GM23338 (cell line): ENCODE measurements around the gene PTRH1.
A peak's percentile ranks its signal among the peaks of the same experiment; 100 is the strongest.

ENCODE experiments used
- CREB1 ChIP-seq: fragments of 250-450 bp; sonication (Bioruptor Pico); IDR thresholded peaks from 2 replicates; pipeline ENCODE4 v1.5.0; 2020; ENCODE audit warnings: low read depth, mild to moderate bottlenecking, moderate library complexity
- NANOG ChIP-seq: IDR thresholded peaks from 2 replicates; pipeline ENCODE4 v1.6.1; 2016; ENCODE audit warnings: antibody characterized with exemption, borderline replicate concordance
- POLR2AphosphoS5 ChIP-seq: IDR thresholded peaks from 2 replicates; pipeline ENCODE4 v1.6.1; 2016; ENCODE audit warnings: antibody characterized with exemption, low read depth
- ZNF114 ChIP-seq: fragments of 250-450 bp; sonication (Bioruptor Pico); IDR thresholded peaks from 2 replicates; pipeline ENCODE4 v1.5.0; 2020; ENCODE audit warnings: mild to moderate bottlenecking, moderate library complexity
- TF ChIP-seq, protein P1 (sequence below), 2 experiments: fragments of 200-600 bp in 1 of 2; sonication (generic) in 1 of 2; conservative IDR thresholded peaks; 2 replicates each; pipeline versions ENCODE4 v1.5.1 to v1.6.1; 2016 to 2017; ENCODE audit warnings: antibody characterized with exemption in 2 of 2, low read depth in 2 of 2, mild to moderate bottlenecking in 2 of 2, moderate library complexity in 1 of 2

DNA sequence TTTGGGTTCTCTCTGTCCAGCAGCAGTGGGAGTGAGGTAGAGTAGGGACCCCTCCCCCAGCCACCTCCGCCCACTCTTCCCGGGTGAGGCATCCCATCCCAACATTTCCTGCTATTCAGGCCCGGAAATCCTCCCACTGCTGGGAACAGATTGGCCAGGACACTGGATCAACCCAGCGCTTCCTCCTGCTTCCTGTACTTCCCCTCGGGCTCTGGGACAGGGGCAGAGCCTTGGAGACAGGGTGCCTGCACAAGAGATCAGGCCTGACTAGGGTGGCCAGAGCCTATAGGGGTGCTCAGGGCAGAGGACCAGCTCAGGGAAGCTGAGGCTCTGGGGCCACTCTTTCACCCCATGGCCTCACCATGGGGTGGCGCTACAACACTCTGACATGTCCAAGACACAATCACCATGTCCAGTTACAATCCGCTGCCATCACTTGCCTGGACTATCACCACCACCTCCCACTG lies 48.5 kb upstream of the PTRH1 start:
- TF ChIP-seq, protein P1, sequence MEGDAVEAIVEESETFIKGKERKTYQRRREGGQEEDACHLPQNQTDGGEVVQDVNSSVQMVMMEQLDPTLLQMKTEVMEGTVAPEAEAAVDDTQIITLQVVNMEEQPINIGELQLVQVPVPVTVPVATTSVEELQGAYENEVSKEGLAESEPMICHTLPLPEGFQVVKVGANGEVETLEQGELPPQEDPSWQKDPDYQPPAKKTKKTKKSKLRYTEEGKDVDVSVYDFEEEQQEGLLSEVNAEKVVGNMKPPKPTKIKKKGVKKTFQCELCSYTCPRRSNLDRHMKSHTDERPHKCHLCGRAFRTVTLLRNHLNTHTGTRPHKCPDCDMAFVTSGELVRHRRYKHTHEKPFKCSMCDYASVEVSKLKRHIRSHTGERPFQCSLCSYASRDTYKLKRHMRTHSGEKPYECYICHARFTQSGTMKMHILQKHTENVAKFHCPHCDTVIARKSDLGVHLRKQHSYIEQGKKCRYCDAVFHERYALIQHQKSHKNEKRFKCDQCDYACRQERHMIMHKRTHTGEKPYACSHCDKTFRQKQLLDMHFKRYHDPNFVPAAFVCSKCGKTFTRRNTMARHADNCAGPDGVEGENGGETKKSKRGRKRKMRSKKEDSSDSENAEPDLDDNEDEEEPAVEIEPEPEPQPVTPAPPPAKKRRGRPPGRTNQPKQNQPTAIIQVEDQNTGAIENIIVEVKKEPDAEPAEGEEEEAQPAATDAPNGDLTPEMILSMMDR (conservative IDR thresholded peaks at IDR 0.05; ENCODE audit: low read depth in 2 of 2), result peak; percentile 66 to 97
- TF ChIP-seq ZNF114 (CRISPR knock-in tag) (no peak), POLR2AphosphoS5 (no peak), NANOG (no peak), CREB1 (CRISPR knock-in tag) (no peak)
